ENCODE results near the gene ZMYND8.

DNA sequence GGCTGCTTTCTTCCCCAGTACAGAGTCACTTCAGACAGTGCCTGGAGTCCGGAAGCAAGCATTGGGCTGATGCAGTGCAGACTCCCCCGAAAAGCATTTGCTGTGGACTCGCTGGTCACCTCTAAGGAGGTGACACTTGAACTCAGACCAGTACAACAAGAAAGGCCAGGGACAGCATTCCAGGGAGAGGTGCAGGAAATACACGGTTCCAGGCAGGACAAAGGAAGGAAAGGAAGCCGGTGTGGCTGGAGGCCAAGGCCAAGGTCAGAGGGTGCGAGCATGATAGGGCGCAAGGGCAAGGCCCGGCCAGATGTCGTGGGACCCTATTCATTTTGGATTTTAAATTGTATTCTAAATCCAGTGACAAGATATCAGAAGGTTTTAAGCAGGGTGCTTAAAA, 160.9 kb downstream of the ZMYND8 start:
- TF ChIP-seq CTCF (IDR thresholded peaks at IDR 0.05): no peak
- no peak for TF ChIP-seq POLR2AphosphoS5 (IDR thresholded peaks at IDR 0.05)
- TF ChIP-seq EP300 (IDR thresholded peaks at IDR 0.05; ENCODE audit: low read depth): no peak
